GM12878 (cell line): ENCODE results near the gene AMBRA1. TPM values are rescaled to one million over a fixed set of nuclear protein-coding genes. Genes with fewer than 3 reads are reported as not detected.

Experiments
- ATAC-seq: fragments of 200-7000 bp; cut with Tn5 transposase; 3 replicates; pipeline ENCODE4 v1.9.1; 2020; ENCODE audit warnings: mild to moderate bottlenecking, moderate library complexity
- BruUV-seq: library from RNA; stranded (reverse); fragments of 400-500 nt; replicated peaks from 2 replicates; lab custom pipeline; 2021; lab: Mats Ljungman, UMichigan
- CTCF ChIA-PET: fragments of 300-600 bp; sonication (Branson Sonifier 250); formaldehyde crosslinking; extraction: SDS; loops from one replicate; lab custom pipeline; 2021; ENCODE audit warnings: inconsistent platforms; lab: Yijun Ruan, JAX
- POLR2A ChIA-PET: fragments of 350-600 bp; formaldehyde crosslinking; extraction: SDS; loops from one replicate; lab custom pipeline; 2021; ENCODE audit warnings: inconsistent platforms; lab: Charles Lee
- RAD21 ChIA-PET: fragments of 300-600 bp; sonication (Branson Sonifier 250); formaldehyde crosslinking; loops from one replicate; lab custom pipeline; 2023; ENCODE audit warnings: antibody characterized with exemption; ENCODE audit not compliant: unreplicated experiment; lab: Charles Lee
- SMC1A ChIA-PET: fragments of 300-600 bp; sonication (Branson Sonifier 250); formaldehyde crosslinking; loops from one replicate; lab custom pipeline; 2023; ENCODE audit not compliant: unreplicated experiment, uncharacterized antibody; lab: Charles Lee
- DNase-seq: peaks from one replicate; pipeline ENCODE4 v3.0.0-alpha.2; 2011; ENCODE audit warnings: low read depth, low spot score
- FAIRE-seq: peaks from 3 replicates; lab custom pipeline; 2011; peaks lifted over from hg19 to GRCh38; lab: Jason Lieb, UNC
- H2AFZ ChIP-seq: 2 replicates; pipeline ENCODE4 v1.6.0; 2011; ENCODE audit warnings: low read depth, low read length, control low read depth; ENCODE audit not compliant: control insufficient read depth
- H3K27ac ChIP-seq: 2 replicates; pipeline ENCODE4 v1.5.1; 2011; ENCODE audit warnings: control low read depth; ENCODE audit not compliant: control insufficient read depth, insufficient read depth
- H3K27me3 ChIP-seq, 2 experiments: replicated peaks in 1 of 2; 2 replicates each; pipeline versions ENCODE4 v1.6.0 to v1.6.1; 2011; ENCODE audit warnings: low read length in 1 of 2; ENCODE audit not compliant: control insufficient read depth in 2 of 2, insufficient read depth in 2 of 2
- H3K36me3 ChIP-seq, 2 experiments: 2 replicates each; pipeline ENCODE4 v1.5.1; 2011; ENCODE audit warnings: low read length in 1 of 2; ENCODE audit not compliant: control insufficient read depth in 2 of 2, insufficient read depth in 2 of 2
- H3K4me1 ChIP-seq: 2 replicates; pipeline ENCODE4 v1.6.1; 2011; ENCODE audit warnings: mild to moderate bottlenecking, low read length, moderate library complexity, mixed read lengths; ENCODE audit not compliant: control insufficient read depth, insufficient read depth
- H3K4me2 ChIP-seq: 2 replicates; pipeline ENCODE4 v1.6.0; 2011; ENCODE audit warnings: control low read depth; ENCODE audit not compliant: control insufficient read depth, insufficient read depth
- H3K4me3 ChIP-seq: fragments of 200-600 bp; sonication (generic); 2 replicates; pipeline ENCODE4 v1.5.1; 2016
- H3K79me2 ChIP-seq: 2 replicates; pipeline ENCODE4 v1.6.0; 2011; ENCODE audit warnings: low read length; ENCODE audit not compliant: control insufficient read depth, insufficient read depth
- H3K9ac ChIP-seq: 2 replicates; pipeline ENCODE4 v1.8.0; 2011; ENCODE audit warnings: low read length, control low read depth, mixed read lengths; ENCODE audit not compliant: control insufficient read depth, insufficient read depth
- H3K9me3 ChIP-seq: replicated peaks from 3 replicates; pipeline ENCODE4 v1.5.1; 2011; ENCODE audit warnings: mild to moderate bottlenecking, low read length; ENCODE audit not compliant: control insufficient read depth, insufficient read depth
- H4K20me1 ChIP-seq: 2 replicates; pipeline ENCODE4 v1.6.0; 2011; ENCODE audit not compliant: control insufficient read depth, insufficient read depth
- BACH1 ChIP-seq: fragments of 450-650 bp; IDR thresholded peaks from 2 replicates; pipeline ENCODE4 v1.6.1; 2017; ENCODE audit warnings: mild to moderate bottlenecking, borderline replicate concordance
- BRCA1 ChIP-seq: IDR thresholded peaks from 2 replicates; pipeline ENCODE4 v1.6.1; 2011; ENCODE audit warnings: low read depth, low read length, improper control_type of control experiment
- CBFB ChIP-seq: IDR thresholded peaks from 2 replicates; pipeline ENCODE4 v1.6.1; 2016; ENCODE audit warnings: antibody characterized with exemption, low read depth
- CHD1 ChIP-seq: IDR thresholded peaks from 2 replicates; pipeline ENCODE4 v1.6.1; 2012; ENCODE audit warnings: low read depth, low read length, improper control_type of control experiment
- CREM ChIP-seq: IDR thresholded peaks from 2 replicates; pipeline ENCODE4 v1.6.1; 2014; ENCODE audit warnings: antibody characterized with exemption, low read depth
- DPF2 ChIP-seq: fragments of 450-650 bp; IDR thresholded peaks from 2 replicates; pipeline ENCODE4 v1.6.1; 2017; ENCODE audit warnings: mild to moderate bottlenecking
- FOXK2 ChIP-seq: fragments of 450-650 bp; IDR thresholded peaks from 2 replicates; pipeline ENCODE4 v1.6.1; 2017; ENCODE audit warnings: mild to moderate bottlenecking, moderate library complexity
- HDGF ChIP-seq: fragments of 450-650 bp; IDR thresholded peaks from 2 replicates; pipeline ENCODE4 v1.6.1; 2016; ENCODE audit warnings: antibody characterized with exemption
- JUND ChIP-seq: IDR thresholded peaks from 2 replicates; pipeline ENCODE4 v1.6.1; 2012; ENCODE audit warnings: low read depth, mild to moderate bottlenecking, low read length, improper control_type of control experiment, moderate library complexity
- MLLT1 ChIP-seq: fragments of 450-650 bp; IDR thresholded peaks from 2 replicates; pipeline ENCODE4 v1.6.1; 2016; ENCODE audit warnings: mild to moderate bottlenecking
- NKRF ChIP-seq: fragments of 450-650 bp; conservative IDR thresholded peaks from 2 replicates; pipeline ENCODE4 v1.6.1; 2017; ENCODE audit warnings: mild to moderate bottlenecking, moderate library complexity
- NR2F1 ChIP-seq: fragments of 450-650 bp; conservative IDR thresholded peaks from 2 replicates; pipeline ENCODE4 v1.6.1; 2017; ENCODE audit warnings: mild to moderate bottlenecking
- RFX5 ChIP-seq: IDR thresholded peaks from 2 replicates; pipeline ENCODE4 v1.6.1; 2011; ENCODE audit warnings: low read depth, low read length, improper control_type of control experiment
- SPI1 ChIP-seq: IDR thresholded peaks from 2 replicates; pipeline ENCODE4 v1.6.1; 2011; ENCODE audit warnings: low read depth, mild to moderate bottlenecking, low read length, moderate library complexity, borderline replicate concordance; ENCODE audit not compliant: insufficient read depth
- TARDBP ChIP-seq: IDR thresholded peaks from 2 replicates; pipeline ENCODE4 v1.6.1; 2016; ENCODE audit warnings: borderline replicate concordance
- TBL1XR1 ChIP-seq: IDR thresholded peaks from 2 replicates; pipeline ENCODE4 v1.6.1; 2012; ENCODE audit warnings: low read depth, low read length, improper control_type of control experiment
- ZNF592 ChIP-seq: fragments of 450-650 bp; IDR thresholded peaks from 2 replicates; pipeline ENCODE4 v1.6.1; 2017; ENCODE audit warnings: mild to moderate bottlenecking, moderate library complexity
- WGBS: methylation state at CpG from one replicate; pipeline ENCODE4 v1.1.6; 2016; ENCODE audit warnings: low lambda C conversion rate; ENCODE audit not compliant: insufficient replicate concordance, insufficient coverage; ENCODE audit errors: missing lambda C conversion rate; 5-methylcytosine and 5-hydroxymethylcytosine counted together
- in situ Hi-C: fragments of 300-500 bp; cut with MboI; formaldehyde crosslinking; loops from 9 replicates; pipeline ENCODE4 v1.14.3; 2018; ENCODE audit warnings: mixed read lengths
- intact Hi-C: fragments of 100-400 bp; cut with micrococcal nuclease; formaldehyde crosslinking; loops from one replicate; pipeline ENCODE4 v1.14.2; 2022; ENCODE audit not compliant: unreplicated experiment
- polyA plus RNA-seq, 11 experiments: library from polyadenylated mRNA; depleted of rRNA in 4 of 11; unstranded in 6 of 11; stranded (reverse) in 5 of 11; fragments of >200 nt; fragmentation: Nextera tagmentation in 4 of 11; fragmentation: Illumina TruSeq in 1 of 11; extraction: Ambion mirVana in 4 of 11; extraction: Trizol in 1 of 11; gene quantifications; 1 replicate in 1 of 11; 2 replicates in 10 of 11; pipeline versions ENCODE4 v1.2.1 to v1.2.3, GENCODE V29; 2011 to 2016; ENCODE audit warnings: inconsistent platforms in 2 of 11, missing spikeins in 2 of 11, low read depth in 1 of 11
- total RNA-seq, 4 experiments: library from RNA; depleted of rRNA in 3 of 4; stranded (reverse); fragments of >200 nt in 3 of 4; fragmentation: Illumina TruSeq in 1 of 4; extraction: Trizol in 1 of 4; gene quantifications; 2 replicates each; pipeline versions ENCODE4 v1.2.1 to v1.2.3, GENCODE V29; 2013 to 2021
- TF ChIP-seq, protein P1 (sequence below): fragments of 450-650 bp; IDR thresholded peaks from 2 replicates; pipeline ENCODE4 v1.6.1; 2014; ENCODE audit warnings: mild to moderate bottlenecking

AMBRA1 gene
- total and polyA plus RNA-seq, 10 of the 15 experiments (the other 5 are each of a cell fraction or from before 2014, with no cell fraction given) = 0.57 to 34.3 (median 13.7) TPM

GRCh38 chr11:46363031-46363407 lies 230.8 kb downstream of the AMBRA1 start:
- H3K36me3 ChIP-seq = peaks cover 4 to 10% of the 10 kb centered on the region in 2 experiments; a peak in 3 of 4 replicates
- in situ Hi-C loops (no loop called here), intact Hi-C loops (no loop called here)
- H3K4me2 ChIP-seq = peak overlapping the region; percentile 34; the same call in 1 of the 2 replicates
- FAIRE-seq (no peak), DNase-seq (no peak), ATAC-seq (no peak)
- H3K27ac ChIP-seq = peak overlapping the region; percentile 8; the same call in 1 of the 2 replicates
- ChIA-PET CTCF (interaction anchor here (1.1 to 15.2 kb wide), 2 partner anchors 11 to 26 kb away, joined by 4 to 423 read pairs; partner anchors contain the start of gene DGKZ), RAD21 (interaction anchor here (0.9 kb wide), 1 partner anchor 18 kb away, joined by 4 read pairs; no protein-coding TSS in a partner anchor), POLR2A (interaction anchor here (3.2 kb wide), 1 partner anchor 14 kb away, joined by 32 read pairs; the partner anchor contains the start of gene DGKZ)
- H3K9ac ChIP-seq = no peak overlapping the region
- H3K4me1 ChIP-seq = peaks cover 20% of the 10 kb centered on the region
- H3K27me3 ChIP-seq = no peaks in the 10 kb centered on the region
- WGBS = 75% methylated on average over 9 of the region's 9 CpGs
- H4K20me1 ChIP-seq = no peaks in the 10 kb centered on the region
- TF ChIP-seq BACH1 = no peak
- no peak for TF ChIP-seq TBL1XR1
- no peak for TF ChIP-seq CHD1
- no peak for TF ChIP-seq TARDBP
- TF ChIP-seq BRCA1 = no peak
- TF ChIP-seq RFX5 = no peak
- TF ChIP-seq HDGF = no peak
- no peak for TF ChIP-seq JUND
- TF ChIP-seq CBFB = no peak
- TF ChIP-seq NKRF = no peak
- no peak for TF ChIP-seq ZNF592
- TF ChIP-seq FOXK2 = no peak
- TF ChIP-seq MLLT1 = no peak
- TF ChIP-seq SPI1 = no peak
- no peak for TF ChIP-seq NR2F1
- TF ChIP-seq DPF2 = no peak
- TF ChIP-seq, protein P1, sequence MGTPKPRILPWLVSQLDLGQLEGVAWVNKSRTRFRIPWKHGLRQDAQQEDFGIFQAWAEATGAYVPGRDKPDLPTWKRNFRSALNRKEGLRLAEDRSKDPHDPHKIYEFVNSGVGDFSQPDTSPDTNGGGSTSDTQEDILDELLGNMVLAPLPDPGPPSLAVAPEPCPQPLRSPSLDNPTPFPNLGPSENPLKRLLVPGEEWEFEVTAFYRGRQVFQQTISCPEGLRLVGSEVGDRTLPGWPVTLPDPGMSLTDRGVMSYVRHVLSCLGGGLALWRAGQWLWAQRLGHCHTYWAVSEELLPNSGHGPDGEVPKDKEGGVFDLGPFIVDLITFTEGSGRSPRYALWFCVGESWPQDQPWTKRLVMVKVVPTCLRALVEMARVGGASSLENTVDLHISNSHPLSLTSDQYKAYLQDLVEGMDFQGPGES = no peak
- no peak for TF ChIP-seq CREM
- TF ChIP-seq, all 136 proteins: peak for 0
- Histone ChIP-seq H3K4me3 (no peak overlapping the region), H3K9me3 (no peaks in the 10 kb centered on the region), H2AFZ (no peak overlapping the region), H3K79me2 (peaks cover 27% of the 10 kb centered on the region)
- no TSS peak for BruUV-seq
- SMC1A ChIA-PET = interaction anchor here (6.0 kb wide), 1 partner anchor 12 kb away, joined by 70 read pairs; no protein-coding TSS in a partner anchor
